Gastroesophageal sphincter (tissue), 4 donors: Measurements from ENCODE around the gene TRIM8. TPM values are rescaled to one million over a fixed set of nuclear protein-coding genes. Genes with fewer than 3 reads are reported as not detected.
A peak's percentile ranks its signal among the peaks of the same experiment; 100 is the strongest.

Experiments used
- ATAC-seq: fragments of 150-250 bp; one replicate; pipeline ENCODE4 v1.9.1; 2016; ENCODE audit warnings: mild to moderate bottlenecking, moderate library complexity
- H3K27ac ChIP-seq, 4 donors: fragments of 200-600 bp; sonication (generic) in 3 of 4; 1 replicate in 3 of 4; 2 replicates in 1 of 4; pipeline ENCODE4 v1.5.1; 2016 to 2019
- H3K27me3 ChIP-seq: fragments of 200-600 bp; sonication (generic); one replicate; pipeline ENCODE4 v1.5.1; 2019
- H3K36me3 ChIP-seq, 2 donors: fragments of 200-600 bp; sonication (generic); one replicate each; pipeline ENCODE4 v1.5.1; 2019; ENCODE audit warnings: control low read depth in 1 of 2
- H3K4me1 ChIP-seq, 3 donors: fragments of 200-600 bp; sonication (generic); 1 replicate in 2 of 3; 2 replicates in 1 of 3; pipeline ENCODE4 v1.5.1; 2016 to 2019; ENCODE audit warnings: control low read depth in 2 of 3
- H3K4me3 ChIP-seq, 2 donors: fragments of 200-600 bp; sonication (generic); one replicate each; pipeline ENCODE4 v1.5.1; 2019; ENCODE audit warnings: mild to moderate bottlenecking in 1 of 2, moderate library complexity in 1 of 2
- H3K9me3 ChIP-seq, 3 donors: fragments of 200-600 bp; sonication (generic); one replicate each; pipeline ENCODE4 v1.5.1; 2017 to 2019; ENCODE audit warnings: control low read depth in 2 of 3
- EP300 ChIP-seq: sonication (generic); formaldehyde crosslinking; IDR thresholded peaks from one replicate; pipeline ENCODE4 v1.6.1; 2017; ENCODE audit warnings: antibody characterized with exemption, mild to moderate bottlenecking
- POLR2A ChIP-seq, 2 donors: fragments of 450-650 bp; IDR thresholded peaks; one replicate each; pipeline ENCODE4 v1.6.1; 2017; ENCODE audit warnings: antibody characterized with exemption in 2 of 2, mild to moderate bottlenecking in 2 of 2, moderate library complexity in 1 of 2
- POLR2AphosphoS5 ChIP-seq: sonication (generic); formaldehyde crosslinking; IDR thresholded peaks from one replicate; pipeline ENCODE4 v1.6.1; 2017; ENCODE audit warnings: antibody characterized with exemption
- WGBS, 2 donors: methylation state at CpG; one replicate each; pipeline ENCODE4 v1.1.5; 2018; ENCODE audit warnings: low coverage in 1 of 2; 5-methylcytosine and 5-hydroxymethylcytosine counted together
- total RNA-seq, 4 donors: library from RNA; depleted of rRNA; stranded (reverse); fragments of >200 nt; gene quantifications; one replicate each; pipeline ENCODE4 v1.1.0, GENCODE V29; 2016
- TF ChIP-seq, protein P1 (sequence below), 4 experiments: fragments of 200-600 bp in 2 of 4; fragments of 450-650 bp in 2 of 4; sonication (generic) in 1 of 4; IDR thresholded peaks; one replicate each; pipeline ENCODE4 v1.5.1; 2017 to 2019; ENCODE audit warnings: antibody characterized with exemption in 4 of 4, mild to moderate bottlenecking in 2 of 4, moderate library complexity in 2 of 4

Gene TRIM8
- total RNA-seq, 4 donors from 2014 or later, result 96.7 to 171 (median 131) TPM

DNA sequence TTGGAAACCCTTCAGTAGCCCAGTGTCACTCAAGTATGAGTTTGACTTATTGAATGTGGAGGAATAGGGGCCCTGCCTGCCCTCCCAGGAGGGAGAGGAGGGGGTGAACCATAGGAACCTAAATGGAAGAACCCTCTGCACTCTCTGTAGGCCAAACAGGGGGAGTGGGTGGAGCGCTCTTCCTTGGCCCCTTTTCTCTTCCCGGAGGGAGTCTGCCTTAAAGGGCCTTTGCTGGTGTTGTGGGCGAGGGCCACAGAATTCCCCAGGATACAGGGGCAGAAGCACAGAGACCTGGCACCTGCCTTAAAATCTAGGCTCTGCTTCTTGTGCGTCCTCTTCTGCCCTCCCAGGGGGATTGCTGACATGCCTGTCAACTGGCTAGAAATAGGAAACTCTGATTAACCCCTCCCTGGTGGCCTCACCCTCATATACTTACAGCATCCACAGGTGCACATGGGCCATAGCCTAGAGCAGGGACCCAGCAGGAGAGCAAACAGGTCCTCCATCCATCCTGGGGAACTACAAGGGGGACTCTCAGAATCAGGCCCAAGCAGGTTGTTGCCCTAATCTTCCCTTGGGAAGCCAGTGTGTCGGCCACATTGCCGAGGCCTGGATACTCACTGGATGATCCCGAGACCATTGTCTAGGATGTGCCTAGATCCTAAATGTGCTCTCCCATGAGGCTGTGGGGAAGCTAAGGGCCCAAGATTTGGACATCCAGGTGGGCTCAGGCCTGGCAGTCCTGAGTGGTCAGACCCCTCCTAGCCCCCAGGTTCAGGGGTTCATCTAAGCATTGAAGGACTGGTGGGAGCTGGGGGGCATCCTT is 3.4 kb downstream of the TRIM8 start:
- Histone ChIP-seq H3K27ac (peak overlapping the region in 3 of 4 donors; percentile 97 to 99 (median 97)), H3K27me3 (no peaks in the 10 kb centered on the region), H3K9me3 (no peaks in the 10 kb centered on the region), H3K4me3 (peak overlapping the region; percentile 50 to 69), H3K36me3 (peaks cover 0 to 30% of the 10 kb centered on the region in 2 donors), H3K4me1 (peaks cover 0 to 73% (median 55%) of the 10 kb centered on the region in 3 donors)
- TF ChIP-seq, protein P1, sequence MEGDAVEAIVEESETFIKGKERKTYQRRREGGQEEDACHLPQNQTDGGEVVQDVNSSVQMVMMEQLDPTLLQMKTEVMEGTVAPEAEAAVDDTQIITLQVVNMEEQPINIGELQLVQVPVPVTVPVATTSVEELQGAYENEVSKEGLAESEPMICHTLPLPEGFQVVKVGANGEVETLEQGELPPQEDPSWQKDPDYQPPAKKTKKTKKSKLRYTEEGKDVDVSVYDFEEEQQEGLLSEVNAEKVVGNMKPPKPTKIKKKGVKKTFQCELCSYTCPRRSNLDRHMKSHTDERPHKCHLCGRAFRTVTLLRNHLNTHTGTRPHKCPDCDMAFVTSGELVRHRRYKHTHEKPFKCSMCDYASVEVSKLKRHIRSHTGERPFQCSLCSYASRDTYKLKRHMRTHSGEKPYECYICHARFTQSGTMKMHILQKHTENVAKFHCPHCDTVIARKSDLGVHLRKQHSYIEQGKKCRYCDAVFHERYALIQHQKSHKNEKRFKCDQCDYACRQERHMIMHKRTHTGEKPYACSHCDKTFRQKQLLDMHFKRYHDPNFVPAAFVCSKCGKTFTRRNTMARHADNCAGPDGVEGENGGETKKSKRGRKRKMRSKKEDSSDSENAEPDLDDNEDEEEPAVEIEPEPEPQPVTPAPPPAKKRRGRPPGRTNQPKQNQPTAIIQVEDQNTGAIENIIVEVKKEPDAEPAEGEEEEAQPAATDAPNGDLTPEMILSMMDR (IDR thresholded peaks at IDR 0.05), result no peak
- no peak for TF ChIP-seq EP300
- TF ChIP-seq POLR2A (IDR thresholded peaks at IDR 0.05), result no peak
- no peak for TF ChIP-seq POLR2AphosphoS5
- ATAC-seq, result no peak
- 0 to 30% methylated on average over 2 of the region's 7 CpGs for WGBS, 2 donors

GRCh38 chr10:102648269-102648888 is 4.1 kb downstream of the TRIM8 start:
- H3K36me3 ChIP-seq, result peaks cover 0 to 37% of the 10 kb centered on the region in 2 donors
- H3K4me1 ChIP-seq, result peaks cover 0 to 80% (median 55%) of the 10 kb centered on the region in 3 donors
- no peak for ATAC-seq
- no peaks in the 10 kb centered on the region for H3K27me3 ChIP-seq
- TF ChIP-seq POLR2A (IDR thresholded peaks at IDR 0.05), result no peak
- no peak for TF ChIP-seq POLR2AphosphoS5
- TF ChIP-seq EP300, result no peak
- TF ChIP-seq, protein P1 (IDR thresholded peaks at IDR 0.05), result no peak
- H3K9me3 ChIP-seq, result no peaks in the 10 kb centered on the region
- peak overlapping the region in 3 of 4 donors; percentile 97 to 99 (median 97) for H3K27ac ChIP-seq
- WGBS, 2 donors, result 80% methylated on average over 1 of the region's 12 CpGs; no CpG with 5 or more reads in 1 of the 2 donors
- peak overlapping the region in 1 of 2 donors; percentile 69 for H3K4me3 ChIP-seq

DNA sequence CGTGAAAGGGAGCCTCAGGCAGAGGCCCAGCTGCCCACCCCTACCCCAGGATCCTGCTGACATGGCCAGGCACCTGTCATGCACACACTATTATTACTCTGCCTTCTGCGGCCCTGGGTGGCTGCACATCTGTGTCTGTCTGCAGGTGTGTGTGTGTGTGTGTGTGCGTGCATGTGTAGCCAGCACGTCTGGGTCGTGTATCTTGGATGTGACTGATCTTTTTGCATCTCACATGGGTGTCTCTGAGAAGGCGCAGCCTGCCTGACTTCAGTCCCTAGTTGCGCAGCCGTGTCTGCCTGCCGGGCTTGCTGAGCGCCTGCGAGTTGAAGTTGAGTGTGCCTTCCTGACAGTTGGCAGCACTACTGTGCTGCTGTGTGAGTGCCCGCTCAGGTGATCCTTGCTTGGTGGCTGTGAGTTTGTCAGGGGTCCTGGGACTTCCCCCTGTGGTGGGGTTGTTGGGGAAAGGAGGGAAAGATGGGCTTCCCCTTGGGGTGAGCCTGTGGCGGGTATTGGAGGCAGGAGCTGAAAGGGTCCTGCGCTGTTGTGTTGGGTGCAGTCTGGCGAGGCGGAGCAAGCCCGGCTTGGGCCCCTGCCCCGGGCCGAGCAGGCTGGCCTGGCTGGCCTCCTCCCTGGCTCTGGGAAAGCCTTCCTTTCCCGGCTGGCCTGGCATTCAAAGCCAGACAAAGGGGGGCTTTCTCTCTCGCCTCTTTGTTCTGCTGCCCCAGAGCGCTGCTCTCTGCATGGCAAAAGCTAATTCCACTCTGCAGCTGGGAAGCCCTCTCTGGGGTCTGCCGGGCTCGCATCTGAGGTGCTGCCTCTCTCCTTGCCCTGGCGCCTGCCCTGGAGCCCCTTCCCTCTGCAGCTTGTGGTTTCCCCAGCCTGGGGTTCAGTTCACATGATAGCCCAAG is 4.9 kb downstream of the TRIM8 start:
- H3K4me1 ChIP-seq, result peaks cover 0 to 87% (median 55%) of the 10 kb centered on the region in 3 donors
- H3K4me3 ChIP-seq, result peak overlapping the region in 1 of 2 donors; percentile 69
- peak overlapping the region in 3 of 4 donors; percentile 97 to 99 (median 97) for H3K27ac ChIP-seq
- H3K36me3 ChIP-seq, result peaks cover 0 to 45% of the 10 kb centered on the region in 2 donors
- WGBS, 2 donors, result 25% methylated on average over 3 of the region's 25 CpGs; no CpG with 5 or more reads in 1 of the 2 donors
- ATAC-seq, result no peak
- H3K27me3 ChIP-seq, result no peaks in the 10 kb centered on the region
- TF ChIP-seq POLR2A (IDR thresholded peaks at IDR 0.05) (no peak), POLR2AphosphoS5 (no peak), EP300 (no peak)
- TF ChIP-seq, protein P1 (IDR thresholded peaks at IDR 0.05), result no peak
- no peaks in the 10 kb centered on the region for H3K9me3 ChIP-seq

DNA sequence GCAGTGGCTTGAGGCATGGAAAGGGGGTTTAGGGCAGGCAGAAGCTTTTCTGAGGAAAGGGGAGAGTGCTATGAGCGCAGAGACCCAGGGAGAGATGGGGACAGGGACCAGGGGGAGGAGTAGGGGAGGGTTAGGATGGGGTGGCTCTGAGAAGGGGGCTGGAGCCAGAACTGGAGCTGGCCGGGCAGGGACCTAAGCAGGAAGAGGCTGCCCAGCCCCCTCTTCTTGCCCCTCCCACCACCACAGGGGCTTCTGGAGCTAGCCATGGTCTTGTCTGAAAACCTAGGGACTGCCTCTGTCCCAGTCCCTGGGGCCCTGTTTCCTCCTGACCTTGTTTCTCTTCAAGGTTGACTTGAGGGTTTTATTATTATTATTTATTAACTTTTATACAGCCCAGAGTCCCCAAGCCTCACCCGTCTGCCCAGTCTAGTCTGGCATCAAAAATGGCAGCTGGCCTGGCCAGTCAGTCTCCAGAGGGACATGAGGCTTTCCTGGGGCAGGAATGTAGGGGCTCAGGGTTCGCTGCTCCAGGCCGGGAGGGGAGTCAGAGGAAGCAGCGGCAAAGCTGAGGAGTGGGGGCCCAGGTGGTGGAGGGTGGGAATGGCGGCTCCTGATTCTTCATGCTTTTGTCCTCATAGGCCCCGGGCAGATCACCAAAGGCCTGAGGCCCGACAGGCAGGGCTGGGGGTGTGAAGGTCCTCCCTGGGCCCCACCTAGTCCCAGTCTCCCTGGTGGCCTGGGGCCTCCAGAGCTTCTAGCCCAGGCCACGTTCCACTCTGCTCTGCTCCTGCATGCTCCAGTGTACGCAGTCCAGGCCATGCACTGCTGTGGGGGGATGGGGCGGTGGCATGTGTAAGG is 5.7 kb downstream of the TRIM8 start:
- ATAC-seq, result no peak
- H3K36me3 ChIP-seq, result peaks cover 0 to 54% of the 10 kb centered on the region in 2 donors
- peaks cover 0 to 89% (median 55%) of the 10 kb centered on the region in 3 donors for H3K4me1 ChIP-seq
- TF ChIP-seq POLR2AphosphoS5 (no peak), EP300 (no peak), POLR2A (IDR thresholded peaks at IDR 0.05) (no peak)
- TF ChIP-seq, protein P1 (IDR thresholded peaks at IDR 0.05), result no peak
- no peaks in the 10 kb centered on the region for H3K27me3 ChIP-seq
- H3K27ac ChIP-seq, result peak overlapping the region in 3 of 4 donors; percentile 97 to 99 (median 97)
- WGBS, 2 donors, result 0 to 50% methylated on average over 1 to 2 of the region's 12 CpGs
- no peaks in the 10 kb centered on the region for H3K9me3 ChIP-seq
- H3K4me3 ChIP-seq, result peak overlapping the region in 1 of 2 donors; percentile 69
